HL-60 (cell line): Measurements from ENCODE around the gene AGBL2.

Source experiments
- TF ChIP-seq, protein P1 (sequence below): IDR thresholded peaks from one replicate; pipeline ENCODE4 v1.5.1; 2011; ENCODE audit warnings: low read length, control low read depth, inconsistent platforms; ENCODE audit not compliant: insufficient read depth
- TF ChIP-seq, protein P2 (sequence below): IDR thresholded peaks from 2 replicates; pipeline ENCODE4 v1.6.1; 2012; ENCODE audit warnings: low read depth; ENCODE audit not compliant: insufficient replicate concordance

- TF ChIP-seq, protein P1, sequence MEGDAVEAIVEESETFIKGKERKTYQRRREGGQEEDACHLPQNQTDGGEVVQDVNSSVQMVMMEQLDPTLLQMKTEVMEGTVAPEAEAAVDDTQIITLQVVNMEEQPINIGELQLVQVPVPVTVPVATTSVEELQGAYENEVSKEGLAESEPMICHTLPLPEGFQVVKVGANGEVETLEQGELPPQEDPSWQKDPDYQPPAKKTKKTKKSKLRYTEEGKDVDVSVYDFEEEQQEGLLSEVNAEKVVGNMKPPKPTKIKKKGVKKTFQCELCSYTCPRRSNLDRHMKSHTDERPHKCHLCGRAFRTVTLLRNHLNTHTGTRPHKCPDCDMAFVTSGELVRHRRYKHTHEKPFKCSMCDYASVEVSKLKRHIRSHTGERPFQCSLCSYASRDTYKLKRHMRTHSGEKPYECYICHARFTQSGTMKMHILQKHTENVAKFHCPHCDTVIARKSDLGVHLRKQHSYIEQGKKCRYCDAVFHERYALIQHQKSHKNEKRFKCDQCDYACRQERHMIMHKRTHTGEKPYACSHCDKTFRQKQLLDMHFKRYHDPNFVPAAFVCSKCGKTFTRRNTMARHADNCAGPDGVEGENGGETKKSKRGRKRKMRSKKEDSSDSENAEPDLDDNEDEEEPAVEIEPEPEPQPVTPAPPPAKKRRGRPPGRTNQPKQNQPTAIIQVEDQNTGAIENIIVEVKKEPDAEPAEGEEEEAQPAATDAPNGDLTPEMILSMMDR, result no peak
- TF ChIP-seq, protein P2, sequence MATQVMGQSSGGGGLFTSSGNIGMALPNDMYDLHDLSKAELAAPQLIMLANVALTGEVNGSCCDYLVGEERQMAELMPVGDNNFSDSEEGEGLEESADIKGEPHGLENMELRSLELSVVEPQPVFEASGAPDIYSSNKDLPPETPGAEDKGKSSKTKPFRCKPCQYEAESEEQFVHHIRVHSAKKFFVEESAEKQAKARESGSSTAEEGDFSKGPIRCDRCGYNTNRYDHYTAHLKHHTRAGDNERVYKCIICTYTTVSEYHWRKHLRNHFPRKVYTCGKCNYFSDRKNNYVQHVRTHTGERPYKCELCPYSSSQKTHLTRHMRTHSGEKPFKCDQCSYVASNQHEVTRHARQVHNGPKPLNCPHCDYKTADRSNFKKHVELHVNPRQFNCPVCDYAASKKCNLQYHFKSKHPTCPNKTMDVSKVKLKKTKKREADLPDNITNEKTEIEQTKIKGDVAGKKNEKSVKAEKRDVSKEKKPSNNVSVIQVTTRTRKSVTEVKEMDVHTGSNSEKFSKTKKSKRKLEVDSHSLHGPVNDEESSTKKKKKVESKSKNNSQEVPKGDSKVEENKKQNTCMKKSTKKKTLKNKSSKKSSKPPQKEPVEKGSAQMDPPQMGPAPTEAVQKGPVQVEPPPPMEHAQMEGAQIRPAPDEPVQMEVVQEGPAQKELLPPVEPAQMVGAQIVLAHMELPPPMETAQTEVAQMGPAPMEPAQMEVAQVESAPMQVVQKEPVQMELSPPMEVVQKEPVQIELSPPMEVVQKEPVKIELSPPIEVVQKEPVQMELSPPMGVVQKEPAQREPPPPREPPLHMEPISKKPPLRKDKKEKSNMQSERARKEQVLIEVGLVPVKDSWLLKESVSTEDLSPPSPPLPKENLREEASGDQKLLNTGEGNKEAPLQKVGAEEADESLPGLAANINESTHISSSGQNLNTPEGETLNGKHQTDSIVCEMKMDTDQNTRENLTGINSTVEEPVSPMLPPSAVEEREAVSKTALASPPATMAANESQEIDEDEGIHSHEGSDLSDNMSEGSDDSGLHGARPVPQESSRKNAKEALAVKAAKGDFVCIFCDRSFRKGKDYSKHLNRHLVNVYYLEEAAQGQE, result no peak
These were observed 69.2 kb downstream of the AGBL2 start for GRCh38 chr11:47646019-47646418.
